GM10847 (cell line): ENCODE results near the gene CTXN3.

Source experiments
- POLR2A ChIP-seq: IDR thresholded peaks from 2 replicates; pipeline ENCODE4 v1.6.1; 2011; ENCODE audit not compliant: insufficient read length; ENCODE audit errors: extremely low read depth

Gene CTXN3

GRCh38 chr5:127639828-127640227, 9.1 kb upstream of the CTXN3 start:
- no peak for TF ChIP-seq POLR2A

GRCh38 chr5:127642949-127643348, 5.9 kb upstream of the CTXN3 start:
- TF ChIP-seq POLR2A: no peak

- TF ChIP-seq POLR2A: no peak
These were observed 5.3 kb upstream of the CTXN3 start for GRCh38 chr5:127643607-127644006.

DNA sequence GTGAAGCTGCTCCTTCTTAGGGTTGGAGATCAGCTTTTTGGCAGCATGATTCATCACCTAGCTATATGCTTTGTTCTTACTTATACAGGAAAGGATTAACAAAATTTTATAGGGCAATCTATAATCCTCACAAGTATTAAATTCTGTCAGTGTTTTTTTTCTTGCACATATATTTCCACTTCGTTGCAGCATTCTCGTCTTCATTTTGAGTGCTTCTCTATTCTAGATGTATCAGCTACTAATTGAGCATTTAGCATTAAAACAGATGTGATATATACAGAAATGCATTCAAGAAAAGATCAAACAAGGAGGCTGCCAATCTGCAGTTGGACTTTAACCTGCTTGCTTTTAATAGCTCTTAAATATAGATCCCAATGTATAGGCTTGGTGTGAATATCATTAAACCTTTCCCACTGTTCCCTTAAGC, 3.6 kb upstream of the CTXN3 start:
- no peak for TF ChIP-seq POLR2A

DNA sequence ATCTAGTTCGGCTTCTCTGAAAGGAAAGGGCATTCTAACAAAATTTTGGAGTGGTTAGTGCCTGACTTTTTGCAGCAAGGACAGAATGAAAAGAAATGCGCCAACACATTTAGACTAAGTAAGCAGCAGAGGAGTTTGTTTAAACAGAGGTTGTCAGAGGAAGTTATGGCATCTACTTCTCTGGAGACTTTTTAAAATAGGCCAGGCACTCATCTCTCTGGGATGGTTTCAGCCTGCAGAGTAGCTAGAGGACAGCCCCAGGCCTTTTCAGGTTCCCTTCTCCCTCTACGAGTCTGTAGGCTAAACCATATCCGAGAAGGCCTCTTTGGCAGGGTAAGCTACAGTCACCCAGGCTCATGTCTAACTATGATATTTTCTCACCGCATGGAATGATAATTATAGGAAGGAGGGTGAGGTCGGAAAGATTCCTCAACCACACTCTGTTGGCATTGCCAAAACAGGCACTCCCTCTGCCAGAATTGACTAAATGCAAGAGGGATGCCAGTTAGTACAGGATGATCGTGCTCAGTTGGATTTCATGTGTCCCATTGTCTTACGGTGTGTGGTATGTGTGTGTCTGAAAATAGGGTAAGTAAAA, 1.4 kb upstream of the CTXN3 start:
- no peak for TF ChIP-seq POLR2A

- TF ChIP-seq POLR2A: no peak
These were observed 1.1 kb downstream of the CTXN3 start for GRCh38 chr5:127650022-127650421.

DNA sequence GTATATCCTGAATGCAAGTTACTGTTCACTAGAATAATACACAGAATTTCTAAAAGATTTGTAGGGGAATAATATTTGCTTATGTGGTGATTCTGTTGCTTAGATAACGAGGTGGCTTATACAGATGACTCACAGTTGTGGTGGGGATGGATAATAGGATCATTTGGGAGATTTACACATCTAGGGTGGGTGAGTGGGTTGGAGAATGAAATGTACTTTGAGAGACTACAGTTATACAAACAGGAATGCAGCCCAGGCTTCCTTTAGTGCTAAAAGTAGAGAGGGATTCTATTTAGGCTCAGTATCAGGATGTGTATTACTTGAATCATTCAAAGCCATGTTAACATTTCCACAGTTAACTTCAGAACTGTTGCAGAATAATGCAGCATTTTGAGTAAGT, 1.8 kb downstream of the CTXN3 start:
- no peak for TF ChIP-seq POLR2A

GRCh38 chr5:127652952-127653611, 4.2 kb downstream of the CTXN3 start:
- no peak for TF ChIP-seq POLR2A

DNA sequence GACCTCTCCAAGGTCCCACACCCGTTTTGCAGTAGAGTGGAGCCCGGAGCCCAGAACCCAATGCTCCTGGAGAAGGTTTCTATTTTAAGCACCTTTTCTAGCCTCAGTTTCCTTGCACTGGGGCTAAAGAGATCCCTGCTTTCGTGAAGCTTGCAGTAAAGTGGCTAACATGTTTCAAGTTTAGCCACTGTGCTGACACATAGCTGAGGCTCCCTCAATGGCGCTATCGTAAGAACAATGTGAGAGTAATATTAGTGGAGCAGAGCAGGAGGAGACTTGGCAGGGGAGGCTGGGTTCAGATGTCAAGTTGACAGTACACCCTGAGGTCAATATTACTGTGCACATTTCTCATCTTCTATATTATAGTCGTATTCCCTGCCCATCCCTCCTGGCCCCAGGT, 7.9 kb downstream of the CTXN3 start:
- TF ChIP-seq POLR2A: no peak

- TF ChIP-seq POLR2A: no peak
These were observed 11.3 kb downstream of the CTXN3 start for GRCh38 chr5:127660047-127660733.

- TF ChIP-seq POLR2A: no peak
These were observed 15.2 kb downstream of the CTXN3 start for GRCh38 chr5:127664093-127664492.

- no peak for TF ChIP-seq POLR2A
These were observed 16.8 kb downstream of the CTXN3 start for GRCh38 chr5:127665641-127666040.

DNA sequence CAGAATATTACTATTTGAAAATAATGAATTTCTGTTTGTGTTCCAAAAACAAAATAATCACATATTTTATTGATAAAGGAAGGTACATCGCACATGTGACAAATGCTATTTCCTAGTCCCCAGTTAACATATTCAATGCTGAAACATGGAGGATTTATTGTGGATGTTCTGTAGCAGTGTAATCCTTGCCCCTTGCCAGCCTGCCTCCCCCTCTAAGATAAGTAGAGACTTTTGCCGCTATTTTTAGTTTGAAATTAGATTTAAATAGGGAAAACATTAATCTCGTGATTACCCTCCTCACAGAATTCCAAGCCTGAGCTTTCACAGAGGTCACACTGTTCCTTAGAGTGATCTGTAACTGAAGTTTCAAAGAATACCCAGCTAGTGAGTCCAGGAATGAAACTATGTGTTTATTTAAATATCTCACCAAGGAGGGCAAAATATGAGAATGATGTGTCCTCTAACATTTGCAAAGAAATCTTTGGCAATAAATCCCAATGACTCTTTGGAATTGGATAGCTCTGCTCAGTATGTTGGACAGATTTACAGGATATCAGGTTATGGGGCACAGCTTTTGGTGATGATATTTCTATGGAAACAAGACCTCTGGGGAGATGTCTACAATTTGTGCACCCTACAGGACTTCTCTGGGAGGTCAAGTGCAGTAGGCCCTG, 17.3 kb downstream of the CTXN3 start:
- TF ChIP-seq POLR2A: no peak

DNA sequence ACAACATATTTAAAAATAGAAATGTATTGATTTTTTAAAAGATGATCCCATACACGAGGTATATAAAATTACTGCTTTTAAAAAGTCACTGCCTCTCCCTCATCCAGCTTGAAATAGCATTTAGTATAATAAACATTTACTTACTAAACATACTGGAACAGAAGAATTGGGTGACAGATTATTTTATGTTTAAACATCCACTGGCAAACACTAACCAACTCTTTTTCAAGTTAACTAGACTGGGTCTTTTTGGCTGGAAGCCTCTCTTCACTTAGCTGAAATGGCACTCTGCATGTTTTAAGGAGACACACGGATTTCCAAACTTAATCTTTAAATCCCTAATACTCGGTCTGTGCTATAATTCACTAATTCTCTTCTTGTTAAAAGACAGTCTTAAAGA, 19.0 kb downstream of the CTXN3 start:
- TF ChIP-seq POLR2A: no peak

DNA sequence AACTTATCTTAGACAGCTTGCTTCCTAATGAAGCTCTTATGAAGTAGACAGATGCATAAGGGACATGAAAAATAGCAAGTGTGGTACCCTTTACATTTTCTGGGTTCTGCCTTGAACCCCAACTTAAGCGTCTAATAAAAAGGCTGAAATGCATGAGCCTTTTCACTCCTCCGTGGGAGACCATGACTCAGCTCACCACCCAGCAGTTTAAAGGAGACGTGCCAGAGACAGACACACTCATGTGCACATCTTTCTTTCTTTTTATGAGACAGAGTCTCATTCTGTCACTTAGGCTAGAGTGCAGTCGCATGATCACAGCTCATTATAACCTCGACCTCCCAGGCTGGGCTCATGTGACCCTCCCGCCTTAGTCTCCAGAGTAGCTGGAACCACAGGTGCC, 22.3 kb downstream of the CTXN3 start:
- no peak for TF ChIP-seq POLR2A

- TF ChIP-seq POLR2A: no peak
These were observed 24.4 kb downstream of the CTXN3 start for GRCh38 chr5:127673117-127673800.

DNA sequence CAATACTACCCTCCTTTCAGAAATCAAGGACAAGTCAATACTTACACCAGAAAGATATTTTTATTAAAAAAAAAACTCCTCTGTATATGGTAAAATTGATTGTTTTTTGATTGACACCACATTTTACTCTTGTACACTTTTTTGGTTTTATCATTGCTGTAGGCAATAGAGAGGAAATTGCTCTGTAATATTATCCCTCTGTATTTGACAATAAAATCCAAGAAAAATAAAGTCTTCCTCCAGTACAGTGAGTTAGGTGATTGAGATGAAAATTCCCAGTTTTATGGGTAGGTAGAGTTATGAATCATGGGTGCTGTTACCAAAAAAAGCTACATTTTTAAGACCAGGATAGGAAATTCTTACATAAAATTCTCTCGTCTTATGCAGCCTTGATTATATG, 31.7 kb downstream of the CTXN3 start:
- no peak for TF ChIP-seq POLR2A
